GM19328 (cell line): ENCODE measurements around the gene ZMAT3.
A peak's percentile ranks its signal among the peaks of the same experiment; 100 is the strongest.

ENCODE experiments used
- ATAC-seq: cut with Tn5 transposase; IDR thresholded peaks from one replicate; pipeline ENCODE4 v1.9.1; 2021; ENCODE audit warnings: mild to moderate bottlenecking, moderate library complexity; ENCODE audit not compliant: unreplicated experiment

Gene ZMAT3

DNA sequence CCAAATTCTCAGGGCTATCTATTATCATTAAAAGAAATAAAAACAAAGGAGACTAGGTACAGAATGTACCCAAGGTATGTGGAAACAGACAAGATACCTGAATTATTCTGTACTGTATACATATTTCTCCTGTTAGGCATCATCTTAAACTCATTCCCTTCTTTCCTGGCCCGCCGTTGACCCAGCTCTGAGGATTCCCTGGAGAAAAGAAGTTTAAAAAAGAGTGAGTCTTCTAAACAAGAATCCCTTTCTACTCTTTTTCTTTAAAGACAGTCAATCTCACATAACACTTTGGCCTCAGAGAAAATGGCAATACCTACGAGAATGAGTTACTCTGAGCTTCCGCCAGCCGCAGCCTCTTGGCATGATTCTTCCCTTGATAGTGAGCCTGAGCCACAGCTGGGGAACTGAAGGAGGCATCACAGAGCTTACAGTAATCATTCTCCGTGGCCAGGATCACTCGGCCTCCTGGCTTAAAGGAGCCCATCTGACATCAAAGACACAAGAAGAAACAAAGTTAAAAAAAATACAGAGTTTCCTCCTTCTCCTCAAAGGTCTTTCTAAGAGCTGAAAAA, 44.2 kb downstream of the ZMAT3 start:
- no peak for ATAC-seq

DNA sequence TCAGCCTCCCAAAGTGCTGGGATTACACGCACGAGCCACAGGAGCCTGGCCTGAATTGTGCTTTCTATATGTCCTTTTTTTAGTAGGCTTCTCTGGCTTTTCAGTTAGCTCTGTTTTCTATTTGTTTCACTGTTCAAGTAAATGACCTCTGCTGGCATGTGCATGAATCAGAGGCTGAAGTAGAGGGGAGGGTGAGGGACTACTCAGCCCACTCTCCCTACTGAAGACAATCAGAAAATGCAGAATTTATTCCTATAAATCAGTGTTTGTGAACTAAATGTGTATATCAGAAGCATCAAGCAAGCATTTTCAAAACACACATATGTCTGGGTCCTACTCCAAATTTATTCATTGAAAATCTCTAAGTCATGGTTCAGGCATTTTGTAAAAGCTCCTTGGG, 45.0 kb downstream of the ZMAT3 start:
- ATAC-seq, result no peak

DNA sequence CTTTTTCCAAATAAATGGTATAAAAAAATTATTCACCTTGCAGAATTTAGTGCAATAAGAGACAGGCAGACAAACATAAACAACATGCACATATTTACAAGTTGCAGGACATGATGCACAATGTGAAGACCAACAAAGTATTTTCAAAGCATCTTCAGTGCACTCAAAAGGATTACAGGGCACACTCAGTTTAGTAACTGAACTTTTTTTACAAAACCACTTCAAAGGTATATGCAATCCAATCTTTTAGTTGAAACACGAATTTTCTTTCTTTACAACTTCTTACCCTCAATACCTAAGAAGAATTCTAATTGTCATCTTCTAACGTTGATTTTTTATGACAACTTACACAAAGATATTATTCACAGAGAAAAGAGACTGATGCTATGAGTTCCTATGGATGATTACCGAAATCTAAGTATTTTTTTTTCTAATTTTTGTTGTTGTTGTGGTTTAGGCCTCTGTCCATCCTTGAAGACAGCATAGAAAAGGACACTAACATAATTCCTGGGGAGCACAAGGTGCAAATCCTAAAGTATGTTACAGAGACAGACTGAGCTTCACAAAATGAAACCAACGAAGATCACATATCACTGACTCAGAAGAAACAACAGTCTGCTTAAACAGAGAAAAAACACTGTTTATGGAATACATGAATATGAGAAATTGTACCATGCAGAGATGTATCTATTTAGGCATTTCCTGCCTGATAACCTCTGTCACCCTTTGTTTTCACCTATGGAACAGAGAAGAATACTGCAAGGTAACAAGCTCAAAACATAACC, 50.3 kb downstream of the ZMAT3 start:
- no peak for ATAC-seq

DNA sequence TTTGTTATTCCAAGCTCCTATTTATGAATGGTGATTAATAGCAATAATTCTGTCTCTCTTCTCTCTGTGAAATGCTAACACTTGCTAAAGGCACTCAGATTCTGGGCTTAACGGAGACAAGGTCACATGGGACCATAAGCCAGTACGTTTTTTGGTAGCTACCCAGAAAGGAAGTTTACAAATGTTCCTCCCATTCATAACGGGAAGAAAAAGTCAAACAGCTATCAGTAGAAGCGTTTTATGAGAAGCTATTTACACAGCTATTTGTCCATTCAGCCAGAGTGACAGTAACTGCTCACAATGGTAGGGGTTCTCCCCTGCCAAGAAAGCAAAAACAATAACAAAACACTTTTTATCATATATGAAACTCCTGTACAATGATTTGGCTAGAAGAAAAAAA, 51.5 kb downstream of the ZMAT3 start:
- ATAC-seq, result no peak

DNA sequence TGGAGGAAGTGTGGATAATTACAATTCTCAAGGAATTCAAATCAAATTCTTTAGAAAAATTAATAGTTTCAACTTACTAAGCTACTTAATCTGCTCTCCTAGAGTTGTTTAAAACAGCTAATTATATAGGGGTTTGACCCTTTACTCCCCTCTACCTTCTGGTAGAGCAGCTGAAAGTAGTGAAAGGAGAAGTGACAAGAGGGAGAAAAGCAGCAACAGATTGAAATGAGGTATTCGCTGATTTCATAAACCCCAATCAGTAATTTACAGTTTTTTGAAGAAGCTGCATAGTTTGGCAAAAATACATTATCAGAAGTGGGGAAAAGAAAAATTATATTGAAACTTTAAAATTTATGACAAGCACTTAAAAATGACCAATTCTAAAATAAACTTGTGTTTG, 52.8 kb downstream of the ZMAT3 start:
- ATAC-seq, result no peak

DNA sequence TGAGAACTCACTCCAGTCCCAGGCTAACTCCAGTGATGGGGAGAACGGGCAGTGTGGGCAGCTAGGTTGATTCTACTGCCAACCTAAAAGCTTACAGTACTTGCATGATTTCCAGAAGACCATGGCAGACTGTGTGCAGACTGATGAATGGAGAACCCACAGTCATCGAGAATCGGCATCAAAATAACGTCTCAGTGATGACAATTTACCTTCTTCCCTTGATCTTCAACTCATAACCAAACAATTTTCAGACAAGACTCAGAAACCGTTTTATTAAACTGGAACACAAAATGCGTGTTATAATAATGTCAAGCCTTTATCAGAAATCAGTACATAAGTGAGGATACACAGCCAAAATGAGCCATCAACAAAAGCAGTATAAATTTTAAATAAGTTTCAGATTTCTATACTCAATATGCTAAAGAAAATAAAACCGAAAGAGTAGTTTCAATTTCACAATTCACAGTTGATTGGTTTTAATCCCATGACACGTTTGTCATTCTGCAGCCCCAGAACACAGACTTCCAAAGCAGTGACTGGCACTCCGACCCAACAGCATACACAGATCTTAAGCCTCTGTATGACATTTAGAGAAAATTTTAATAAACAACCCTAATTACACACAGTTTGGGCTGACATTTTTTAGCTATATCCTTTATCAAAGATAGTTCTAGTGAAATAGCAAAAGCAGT, 54.5 kb downstream of the ZMAT3 start:
- peak; percentile 62 for ATAC-seq

DNA sequence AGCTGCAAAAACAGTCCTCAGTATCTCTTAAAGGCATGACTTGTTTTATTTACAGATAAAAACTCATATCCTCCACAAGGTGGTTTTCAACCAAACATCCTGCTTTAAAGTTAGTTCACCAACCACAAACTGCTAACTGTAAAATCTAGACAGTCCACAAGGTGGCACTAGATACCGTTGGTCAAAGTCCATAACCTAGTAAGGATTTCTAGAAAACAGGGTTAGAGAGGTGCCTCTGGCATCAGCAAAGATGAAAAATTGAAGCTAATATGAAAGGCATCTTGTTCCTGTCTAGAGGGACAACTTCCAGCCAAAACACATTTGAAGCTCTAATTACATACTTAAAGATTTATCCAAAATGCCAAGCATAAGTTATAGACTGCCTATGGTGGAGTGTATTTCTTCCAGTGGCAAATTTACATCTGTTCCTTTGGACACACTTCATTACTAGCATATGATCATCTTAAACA, 56.0 kb downstream of the ZMAT3 start:
- peak; percentile 53 for ATAC-seq

DNA sequence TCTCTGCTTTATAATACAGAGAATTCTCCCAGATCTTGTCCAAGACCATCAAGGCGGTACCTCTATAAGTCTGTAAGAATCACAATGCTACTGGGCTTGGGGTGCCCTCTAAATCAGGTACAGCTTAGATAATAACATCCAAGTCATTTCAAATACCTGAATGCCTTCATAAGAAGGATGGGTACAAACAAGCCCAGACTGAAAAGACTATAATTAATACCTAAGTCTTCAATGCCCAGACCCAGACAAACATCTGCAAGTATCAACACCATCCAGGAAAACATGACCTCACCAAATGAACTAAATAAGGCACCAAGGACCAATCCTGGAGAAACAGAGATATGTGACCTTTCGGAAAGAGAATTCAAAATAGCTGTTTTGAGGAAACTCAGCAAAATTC, 65.9 kb downstream of the ZMAT3 start:
- no peak for ATAC-seq

DNA sequence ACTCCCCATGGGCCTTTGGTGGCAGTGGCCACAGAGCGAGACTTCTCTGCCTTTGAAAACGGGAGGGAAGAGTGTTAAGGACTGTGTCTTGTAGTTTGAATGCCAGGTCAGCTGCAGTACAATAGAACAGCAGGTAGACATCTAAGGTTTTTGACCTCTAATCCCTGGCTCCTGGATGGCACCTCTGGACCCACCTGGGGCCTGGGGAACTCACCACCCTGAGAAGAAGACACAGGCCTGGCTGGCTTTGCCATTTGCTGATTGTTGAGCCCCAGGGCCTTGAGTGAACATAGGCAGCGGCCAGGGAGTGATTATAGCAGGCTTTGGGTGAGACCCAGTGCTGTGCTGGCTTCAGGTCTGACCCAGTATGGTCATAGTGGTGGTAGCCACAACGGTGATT, 66.4 kb downstream of the ZMAT3 start:
- no peak for ATAC-seq

DNA sequence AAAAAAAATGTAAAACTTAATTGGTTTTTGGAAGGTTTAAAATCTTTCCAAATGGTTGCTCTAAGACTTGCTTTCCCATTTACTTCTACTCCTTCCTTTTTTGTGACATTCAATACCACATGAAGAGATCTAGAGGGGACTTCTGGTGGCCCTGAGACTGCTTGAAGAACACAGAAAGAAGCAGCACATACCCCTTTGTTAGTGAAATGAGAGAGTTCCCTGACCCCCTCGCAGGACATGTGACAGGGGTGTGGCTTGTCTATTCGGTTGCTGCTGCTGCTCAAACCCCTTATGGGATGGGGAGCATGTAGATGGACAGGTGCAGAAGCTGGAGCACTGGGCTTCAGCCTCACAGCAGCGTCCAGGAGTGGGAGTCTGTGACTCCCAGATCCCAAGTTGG, 71.0 kb downstream of the ZMAT3 start:
- ATAC-seq, result no peak

DNA sequence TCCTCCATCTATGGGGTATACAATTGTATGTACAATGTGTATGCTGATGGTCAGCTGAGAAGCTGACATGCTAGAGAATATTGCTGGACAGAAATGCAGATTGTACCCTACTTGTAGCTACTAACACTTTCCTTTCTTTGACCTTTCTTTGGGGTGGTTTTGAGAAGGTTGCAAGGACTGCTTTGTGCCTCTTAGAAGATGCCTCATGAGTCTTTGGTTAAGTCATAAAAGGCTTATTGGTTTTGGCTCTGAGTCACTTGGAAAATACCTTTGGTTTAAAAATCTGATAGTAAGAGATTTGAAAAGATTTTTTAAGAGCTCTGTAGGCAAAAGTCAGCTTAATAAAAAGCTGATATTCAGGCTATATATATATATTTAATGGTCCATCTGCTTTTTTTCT, 71.5 kb downstream of the ZMAT3 start:
- ATAC-seq, result no peak

DNA sequence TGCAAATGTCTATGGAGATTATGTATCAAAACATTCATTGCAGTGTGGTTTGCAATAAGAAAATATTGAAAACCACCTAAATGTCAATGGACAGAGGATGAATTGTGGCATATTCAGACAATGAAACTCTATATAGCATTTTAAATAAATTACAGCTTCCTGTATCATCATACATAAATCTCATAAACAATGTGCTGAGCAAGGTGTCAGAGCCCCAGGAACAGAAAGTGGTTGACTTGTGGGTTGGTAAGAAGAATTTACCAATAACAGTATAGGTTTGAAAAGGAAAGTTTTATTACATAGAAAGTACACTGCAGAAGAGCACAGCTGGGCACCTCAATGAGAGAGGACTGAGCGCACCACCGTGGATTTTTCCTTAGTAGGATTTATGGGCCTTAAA, 75.2 kb downstream of the ZMAT3 start:
- ATAC-seq, result no peak

DNA sequence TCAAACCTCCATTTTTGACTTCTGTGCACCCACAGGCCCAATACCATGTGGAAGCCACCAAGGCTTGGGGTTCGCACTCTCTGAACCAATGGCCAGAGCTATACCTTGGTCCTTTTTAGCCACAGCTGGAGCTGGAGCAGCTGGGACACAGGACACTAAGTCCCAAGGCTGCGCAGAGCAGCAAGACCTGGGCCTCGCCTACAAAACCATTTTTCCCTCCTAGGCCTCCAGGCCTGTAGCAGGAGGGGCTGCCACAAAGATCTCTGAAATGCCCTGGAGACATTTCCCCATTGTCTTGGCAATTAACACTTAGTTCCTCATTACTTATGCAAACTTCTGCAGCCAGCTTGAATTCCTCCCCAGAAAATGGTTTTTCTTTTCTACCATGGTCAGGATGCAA, 81.3 kb downstream of the ZMAT3 start:
- ATAC-seq, result no peak

DNA sequence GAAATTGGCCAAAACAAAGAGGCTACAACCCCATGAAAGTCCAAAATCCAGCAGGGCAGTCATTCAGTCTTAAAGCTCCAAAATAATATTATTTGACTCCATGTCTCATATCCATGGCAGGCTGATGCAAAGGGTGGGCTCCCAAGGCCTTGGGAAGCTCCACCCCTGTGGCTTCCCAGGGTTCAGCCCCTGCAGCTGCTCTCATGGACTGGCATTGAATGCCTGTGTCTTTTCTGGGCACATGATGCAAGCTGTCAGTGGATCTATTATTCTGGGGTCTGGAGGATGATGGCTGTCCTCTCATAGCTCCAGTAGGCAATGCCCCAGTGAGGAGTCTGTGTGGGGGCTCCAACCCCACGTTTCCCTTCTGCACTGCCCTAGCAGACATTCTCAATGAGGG, 81.8 kb downstream of the ZMAT3 start:
- no peak for ATAC-seq

DNA sequence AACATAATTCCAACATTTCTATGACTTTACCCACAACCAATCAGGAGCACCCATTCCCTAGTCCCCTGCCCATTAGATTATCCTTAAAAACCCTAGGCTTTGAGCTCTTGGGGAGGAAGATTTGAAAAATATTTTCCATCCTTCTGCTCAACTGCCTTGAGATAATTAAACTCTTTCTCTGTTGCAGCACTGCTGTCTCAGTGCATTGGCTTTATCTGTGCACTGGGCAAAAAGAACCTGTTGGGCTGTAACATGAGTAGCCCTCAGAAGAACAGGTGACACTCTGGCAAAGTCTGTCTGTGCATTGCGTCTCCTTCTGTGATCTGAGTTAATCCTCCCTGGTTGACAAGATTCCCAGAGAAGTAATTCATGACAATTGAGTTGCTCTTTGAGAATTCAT, 83.9 kb downstream of the ZMAT3 start:
- ATAC-seq, result no peak

DNA sequence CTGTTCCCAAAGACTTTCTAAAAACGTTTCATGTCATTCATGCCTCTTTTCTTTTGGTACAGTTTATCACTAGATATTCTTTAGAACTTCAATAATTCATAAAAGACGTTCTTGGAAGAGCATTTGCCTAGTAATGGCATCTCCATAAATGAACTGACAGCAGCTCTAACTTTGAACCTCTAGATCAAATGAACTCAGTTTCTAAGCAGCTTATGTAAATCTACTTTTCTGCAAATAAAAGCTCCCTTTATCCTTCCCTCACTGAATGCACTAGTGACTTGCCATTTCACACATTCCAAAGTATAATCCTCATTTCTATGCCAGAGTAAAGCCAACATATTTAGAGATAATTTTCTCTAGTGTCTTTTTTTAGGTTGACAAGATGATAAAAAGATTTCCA, 85.2 kb downstream of the ZMAT3 start:
- ATAC-seq, result no peak

DNA sequence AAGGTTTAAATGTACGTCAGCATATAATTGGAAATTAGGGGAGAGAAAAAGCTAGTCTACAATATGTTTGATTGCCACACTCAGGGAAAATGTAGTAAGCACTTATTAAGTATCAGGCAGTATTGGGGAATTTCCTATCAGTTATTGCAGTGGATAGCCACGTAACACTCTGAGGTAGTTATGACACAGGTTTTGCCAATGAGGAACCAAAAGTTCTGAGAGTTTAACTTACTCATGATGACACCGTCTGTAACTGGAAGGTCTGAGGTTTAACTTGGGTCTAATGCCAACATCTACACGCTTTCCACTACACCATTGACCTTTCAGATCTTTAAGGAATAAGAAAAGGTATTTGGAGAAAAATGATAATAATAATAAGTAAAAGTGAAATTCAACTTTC, 89.5 kb downstream of the ZMAT3 start:
- no peak for ATAC-seq

DNA sequence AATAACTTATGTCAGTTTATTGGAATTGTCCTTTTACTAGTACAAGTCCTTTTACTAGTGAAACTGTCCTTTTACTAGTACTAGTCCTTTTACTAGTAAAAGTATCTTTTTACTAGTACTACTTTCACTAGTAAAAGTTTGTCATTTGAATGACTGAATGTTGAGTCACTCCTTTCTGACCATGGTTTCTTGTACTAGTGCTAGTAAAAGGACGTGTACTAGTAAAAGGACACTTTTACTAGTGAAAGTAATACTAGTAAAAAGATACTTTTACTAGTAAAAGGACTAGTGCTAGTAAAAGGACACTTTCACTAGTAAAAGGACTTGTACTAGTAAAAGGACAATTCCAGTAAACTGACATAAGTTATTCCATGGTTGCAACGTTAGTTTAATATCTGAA, 96.3 kb downstream of the ZMAT3 start:
- no peak for ATAC-seq

DNA sequence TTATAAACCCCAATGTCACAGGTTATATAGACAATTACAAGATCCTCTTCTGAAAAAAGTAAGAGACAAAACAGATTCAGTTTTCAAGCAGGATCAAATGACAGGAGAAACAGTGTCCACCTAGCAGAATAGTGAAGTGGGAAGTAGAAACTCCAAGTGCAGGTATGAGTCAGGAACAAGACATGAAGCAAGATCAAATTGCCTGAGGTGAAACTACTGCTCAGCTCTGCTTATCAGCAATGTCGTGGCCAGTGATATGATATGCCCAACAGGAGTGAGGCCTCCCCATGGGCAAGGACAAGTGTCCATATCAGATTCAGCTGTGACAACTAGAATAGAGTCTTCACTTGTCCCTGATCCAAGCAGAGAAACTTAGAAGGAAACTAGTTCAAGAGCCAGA, 100.0 kb downstream of the ZMAT3 start:
- ATAC-seq, result no peak

DNA sequence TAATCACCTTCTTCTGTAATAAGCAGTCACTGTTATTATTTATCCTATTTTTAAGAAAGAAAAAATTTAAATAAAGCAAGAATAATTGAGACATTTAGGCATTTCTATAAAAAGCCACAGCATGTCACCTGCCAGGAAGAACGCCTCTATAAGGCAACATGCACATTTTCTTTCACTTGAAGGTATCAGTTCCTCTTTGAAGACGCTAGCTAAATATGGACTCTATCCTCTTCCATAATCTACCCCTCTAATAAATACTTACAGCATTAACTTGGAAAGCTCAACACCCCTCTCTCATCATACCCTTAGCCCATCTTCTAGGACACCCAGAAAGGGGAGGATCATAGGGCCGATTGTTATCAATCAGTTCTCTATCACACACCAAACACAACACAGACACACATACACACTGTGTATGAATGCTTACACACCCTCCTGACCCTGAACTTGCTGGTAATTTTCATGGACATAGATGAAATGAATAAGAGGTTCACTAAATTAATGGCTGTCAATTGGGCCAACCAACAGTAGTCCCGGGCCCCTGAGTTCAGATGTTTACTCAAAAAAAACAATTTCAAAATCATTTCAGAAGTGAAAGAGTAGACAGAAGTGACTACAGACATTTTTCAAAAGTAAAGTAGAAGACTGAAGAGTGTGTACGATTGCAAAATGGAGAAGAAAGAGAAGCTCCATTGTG, 102.5 kb downstream of the ZMAT3 start:
- peak; percentile 72 for ATAC-seq
